Measurements from ENCODE around the gene ELMO3.

DNA sequence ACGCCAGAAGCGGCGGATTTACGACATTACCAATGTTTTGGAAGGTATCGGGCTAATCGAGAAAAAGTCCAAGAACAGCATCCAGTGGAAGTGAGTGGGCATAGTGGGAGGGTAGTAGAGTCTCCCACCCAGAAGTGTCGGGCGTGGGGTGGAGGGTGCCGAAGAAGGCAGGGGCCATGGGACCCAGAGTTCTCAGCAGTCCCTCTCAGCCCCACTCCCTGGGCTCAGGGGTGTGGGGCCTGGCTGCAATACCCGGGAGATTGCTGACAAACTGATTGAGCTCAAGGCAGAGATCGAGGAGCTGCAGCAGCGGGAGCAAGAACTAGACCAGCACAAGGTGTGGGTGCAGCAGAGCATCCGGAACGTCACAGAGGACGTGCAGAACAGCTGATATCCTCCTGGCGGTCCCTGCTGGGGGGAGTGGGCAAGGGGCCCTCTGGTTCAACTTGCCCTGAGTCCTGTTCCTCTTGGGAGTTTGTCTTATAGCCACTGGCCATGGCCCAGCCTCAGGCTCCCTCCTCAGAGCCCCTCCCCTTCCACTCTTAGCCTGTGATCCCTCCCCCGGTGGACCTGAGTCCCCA, 6.1 kb upstream of the ELMO3 start:
- TF ChIP-seq GABPA (IDR thresholded peaks at IDR 0.05 in 1 of 2, conservative IDR thresholded peaks at IDR 0.05 in 1 of 2) (no peak), HNF4A (conservative IDR thresholded peaks at IDR 0.05) (no peak), TAF1 (conservative IDR thresholded peaks at IDR 0.05) (no peak), EGR1 (IDR thresholded peaks at IDR 0.05; ENCODE audit: low read depth in 2 of 2) (no peak), RXRA (IDR thresholded peaks at IDR 0.05) (no peak), YY1 (IDR thresholded peaks at IDR 0.05) (no peak), RAD21 (IDR thresholded peaks at IDR 0.05) (no peak)
- TF ChIP-seq, protein P1, sequence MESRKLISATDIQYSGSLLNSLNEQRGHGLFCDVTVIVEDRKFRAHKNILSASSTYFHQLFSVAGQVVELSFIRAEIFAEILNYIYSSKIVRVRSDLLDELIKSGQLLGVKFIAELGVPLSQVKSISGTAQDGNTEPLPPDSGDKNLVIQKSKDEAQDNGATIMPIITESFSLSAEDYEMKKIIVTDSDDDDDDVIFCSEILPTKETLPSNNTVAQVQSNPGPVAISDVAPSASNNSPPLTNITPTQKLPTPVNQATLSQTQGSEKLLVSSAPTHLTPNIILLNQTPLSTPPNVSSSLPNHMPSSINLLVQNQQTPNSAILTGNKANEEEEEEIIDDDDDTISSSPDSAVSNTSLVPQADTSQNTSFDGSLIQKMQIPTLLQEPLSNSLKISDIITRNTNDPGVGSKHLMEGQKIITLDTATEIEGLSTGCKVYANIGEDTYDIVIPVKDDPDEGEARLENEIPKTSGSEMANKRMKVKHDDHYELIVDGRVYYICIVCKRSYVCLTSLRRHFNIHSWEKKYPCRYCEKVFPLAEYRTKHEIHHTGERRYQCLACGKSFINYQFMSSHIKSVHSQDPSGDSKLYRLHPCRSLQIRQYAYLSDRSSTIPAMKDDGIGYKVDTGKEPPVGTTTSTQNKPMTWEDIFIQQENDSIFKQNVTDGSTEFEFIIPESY (IDR thresholded peaks at IDR 0.05) = no peak
- TF ChIP-seq, protein P2, sequence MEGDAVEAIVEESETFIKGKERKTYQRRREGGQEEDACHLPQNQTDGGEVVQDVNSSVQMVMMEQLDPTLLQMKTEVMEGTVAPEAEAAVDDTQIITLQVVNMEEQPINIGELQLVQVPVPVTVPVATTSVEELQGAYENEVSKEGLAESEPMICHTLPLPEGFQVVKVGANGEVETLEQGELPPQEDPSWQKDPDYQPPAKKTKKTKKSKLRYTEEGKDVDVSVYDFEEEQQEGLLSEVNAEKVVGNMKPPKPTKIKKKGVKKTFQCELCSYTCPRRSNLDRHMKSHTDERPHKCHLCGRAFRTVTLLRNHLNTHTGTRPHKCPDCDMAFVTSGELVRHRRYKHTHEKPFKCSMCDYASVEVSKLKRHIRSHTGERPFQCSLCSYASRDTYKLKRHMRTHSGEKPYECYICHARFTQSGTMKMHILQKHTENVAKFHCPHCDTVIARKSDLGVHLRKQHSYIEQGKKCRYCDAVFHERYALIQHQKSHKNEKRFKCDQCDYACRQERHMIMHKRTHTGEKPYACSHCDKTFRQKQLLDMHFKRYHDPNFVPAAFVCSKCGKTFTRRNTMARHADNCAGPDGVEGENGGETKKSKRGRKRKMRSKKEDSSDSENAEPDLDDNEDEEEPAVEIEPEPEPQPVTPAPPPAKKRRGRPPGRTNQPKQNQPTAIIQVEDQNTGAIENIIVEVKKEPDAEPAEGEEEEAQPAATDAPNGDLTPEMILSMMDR (IDR thresholded peaks at IDR 0.05; ENCODE audit: low read depth, low read length, missing input control) = no peak
- TF ChIP-seq, protein P3, sequence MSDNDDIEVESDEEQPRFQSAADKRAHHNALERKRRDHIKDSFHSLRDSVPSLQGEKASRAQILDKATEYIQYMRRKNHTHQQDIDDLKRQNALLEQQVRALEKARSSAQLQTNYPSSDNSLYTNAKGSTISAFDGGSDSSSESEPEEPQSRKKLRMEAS (IDR thresholded peaks at IDR 0.05) = no peak
- TF ChIP-seq, protein P4, sequence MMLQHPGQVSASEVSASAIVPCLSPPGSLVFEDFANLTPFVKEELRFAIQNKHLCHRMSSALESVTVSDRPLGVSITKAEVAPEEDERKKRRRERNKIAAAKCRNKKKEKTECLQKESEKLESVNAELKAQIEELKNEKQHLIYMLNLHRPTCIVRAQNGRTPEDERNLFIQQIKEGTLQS (IDR thresholded peaks at IDR 0.05) = no peak
- TF ChIP-seq, protein P5, sequence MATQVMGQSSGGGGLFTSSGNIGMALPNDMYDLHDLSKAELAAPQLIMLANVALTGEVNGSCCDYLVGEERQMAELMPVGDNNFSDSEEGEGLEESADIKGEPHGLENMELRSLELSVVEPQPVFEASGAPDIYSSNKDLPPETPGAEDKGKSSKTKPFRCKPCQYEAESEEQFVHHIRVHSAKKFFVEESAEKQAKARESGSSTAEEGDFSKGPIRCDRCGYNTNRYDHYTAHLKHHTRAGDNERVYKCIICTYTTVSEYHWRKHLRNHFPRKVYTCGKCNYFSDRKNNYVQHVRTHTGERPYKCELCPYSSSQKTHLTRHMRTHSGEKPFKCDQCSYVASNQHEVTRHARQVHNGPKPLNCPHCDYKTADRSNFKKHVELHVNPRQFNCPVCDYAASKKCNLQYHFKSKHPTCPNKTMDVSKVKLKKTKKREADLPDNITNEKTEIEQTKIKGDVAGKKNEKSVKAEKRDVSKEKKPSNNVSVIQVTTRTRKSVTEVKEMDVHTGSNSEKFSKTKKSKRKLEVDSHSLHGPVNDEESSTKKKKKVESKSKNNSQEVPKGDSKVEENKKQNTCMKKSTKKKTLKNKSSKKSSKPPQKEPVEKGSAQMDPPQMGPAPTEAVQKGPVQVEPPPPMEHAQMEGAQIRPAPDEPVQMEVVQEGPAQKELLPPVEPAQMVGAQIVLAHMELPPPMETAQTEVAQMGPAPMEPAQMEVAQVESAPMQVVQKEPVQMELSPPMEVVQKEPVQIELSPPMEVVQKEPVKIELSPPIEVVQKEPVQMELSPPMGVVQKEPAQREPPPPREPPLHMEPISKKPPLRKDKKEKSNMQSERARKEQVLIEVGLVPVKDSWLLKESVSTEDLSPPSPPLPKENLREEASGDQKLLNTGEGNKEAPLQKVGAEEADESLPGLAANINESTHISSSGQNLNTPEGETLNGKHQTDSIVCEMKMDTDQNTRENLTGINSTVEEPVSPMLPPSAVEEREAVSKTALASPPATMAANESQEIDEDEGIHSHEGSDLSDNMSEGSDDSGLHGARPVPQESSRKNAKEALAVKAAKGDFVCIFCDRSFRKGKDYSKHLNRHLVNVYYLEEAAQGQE (IDR thresholded peaks at IDR 0.05) = no peak
